Fibroblast of skin of left quadriceps (primary cell): ENCODE measurements around the gene ISX.
"Not testable (repeated sequence)": the region's sequence is repeated elsewhere in the genome, so short reads cannot be mapped to it uniquely, and the experiment has no call there.

Source experiments
- DNase-seq, 2 experiments: peaks; one replicate each; pipeline ENCODE4 v3.0.0-alpha.2; 2013; ENCODE audit warnings: low read depth in 2 of 2

Gene ISX

GRCh38 chr22:35065796-35066218 lies at the start of gene ISX:
Gene ISX (plus strand): TSS chr22:35066158. CDS start chr22:35067088, 930 bp downstream.
- no peak for DNase-seq

GRCh38 chr22:35016909-35017308 lies 49.0 kb upstream of the ISX start:
- DNase-seq: no peak

- no peak for DNase-seq
These were observed 47.0 kb upstream of the ISX start for GRCh38 chr22:35018995-35019394.

GRCh38 chr22:35020517-35020916 lies 45.4 kb upstream of the ISX start:
- DNase-seq: no peak

- DNase-seq: no peak
These were observed 44.8 kb upstream of the ISX start for GRCh38 chr22:35021161-35021560.

- no peak for DNase-seq
These were observed 43.7 kb upstream of the ISX start for GRCh38 chr22:35022291-35022690.

GRCh38 chr22:35023692-35024363 lies 42.1 kb upstream of the ISX start:
- DNase-seq: peak; percentile 11 to 12

GRCh38 chr22:35024364-35024692 lies 41.6 kb upstream of the ISX start:
- DNase-seq: no peak

GRCh38 chr22:35030112-35030511 lies 35.8 kb upstream of the ISX start:
- DNase-seq: not testable (repeated sequence)

GRCh38 chr22:35032571-35032970 lies 33.4 kb upstream of the ISX start:
- DNase-seq: no peak

- no peak for DNase-seq
These were observed 32.2 kb upstream of the ISX start for GRCh38 chr22:35033635-35034296.

- no peak for DNase-seq
These were observed 31.0 kb upstream of the ISX start for GRCh38 chr22:35034963-35035362.

- no peak for DNase-seq
These were observed 28.9 kb upstream of the ISX start for GRCh38 chr22:35037089-35037488.

- no peak for DNase-seq
These were observed 26.3 kb upstream of the ISX start for GRCh38 chr22:35039625-35040024.

GRCh38 chr22:35043252-35043933 lies 22.6 kb upstream of the ISX start:
- DNase-seq: no peak

GRCh38 chr22:35043934-35044319 lies 22.0 kb upstream of the ISX start:
- DNase-seq: no peak

GRCh38 chr22:35044607-35045390 lies 21.2 kb upstream of the ISX start:
- no peak for DNase-seq

- no peak for DNase-seq
These were observed 20.5 kb upstream of the ISX start for GRCh38 chr22:35045451-35045850.

GRCh38 chr22:35046744-35047462 lies 19.1 kb upstream of the ISX start:
- no peak for DNase-seq

- DNase-seq: not testable (repeated sequence)
These were observed 15.9 kb upstream of the ISX start for GRCh38 chr22:35050038-35050437.

- DNase-seq: no peak
These were observed 14.9 kb upstream of the ISX start for GRCh38 chr22:35051013-35051535.
